Calu3 (cell line): ENCODE measurements around the gene KRT81. TPM values are rescaled to one million over a fixed set of nuclear protein-coding genes. Genes with fewer than 3 reads are reported as not detected.

Source experiments
- BruUV-seq: library from RNA; stranded (reverse); fragments of 400-500 nt; replicated peaks from 2 replicates; lab custom pipeline; 2021; lab: Mats Ljungman, UMichigan
- CTCF ChIA-PET: fragments of 300-600 bp; sonication (Branson Sonifier 250); formaldehyde crosslinking; loops from one replicate; lab custom pipeline; 2022; ENCODE audit warnings: antibody characterized with exemption; lab: Charles Lee
- DNase-seq: peaks from one replicate; pipeline ENCODE4 v3.0.0; 2022
- H3K27ac Mint-ChIP-seq: one replicate; pipeline ENCODE4 v1.8.0; 2022; ENCODE audit warnings: mixed read lengths; ENCODE audit not compliant: unreplicated experiment
- H3K27me3 Mint-ChIP-seq: one replicate; pipeline ENCODE4 v1.8.0; 2022; ENCODE audit warnings: mixed read lengths; ENCODE audit not compliant: unreplicated experiment
- H3K36me3 Mint-ChIP-seq: one replicate; pipeline ENCODE4 v1.8.0; 2022; ENCODE audit warnings: mild to moderate bottlenecking, moderate library complexity, mixed read lengths; ENCODE audit not compliant: insufficient read depth, unreplicated experiment
- H3K4me1 Mint-ChIP-seq: one replicate; pipeline ENCODE4 v1.8.0; 2022; ENCODE audit warnings: mild to moderate bottlenecking, low read depth, mixed read lengths; ENCODE audit not compliant: unreplicated experiment
- H3K4me3 Mint-ChIP-seq: one replicate; pipeline ENCODE4 v1.8.0; 2022; ENCODE audit warnings: mild to moderate bottlenecking, low read depth, moderate library complexity, mixed read lengths; ENCODE audit not compliant: unreplicated experiment
- H3K9me3 Mint-ChIP-seq: one replicate; pipeline ENCODE4 v1.8.0; 2022; ENCODE audit warnings: low read depth, mixed read lengths; ENCODE audit not compliant: unreplicated experiment
- intact Hi-C: fragments of 100-400 bp; cut with micrococcal nuclease; formaldehyde crosslinking; loops from one replicate; pipeline ENCODE4 v1.10.0; 2022; ENCODE audit not compliant: unreplicated experiment
- total RNA-seq: library from RNA; stranded (reverse); gene quantifications from 2 replicates; pipeline ENCODE4 v1.2.3, GENCODE V29; 2022
- TF ChIP-seq, protein P1 (sequence below): fragments of 200-600 bp; IDR thresholded peaks from one replicate; pipeline ENCODE4 v1.8.0; 2022; ENCODE audit warnings: antibody characterized with exemption; ENCODE audit not compliant: unreplicated experiment

The KRT81 gene
- total RNA-seq, 1 experiment from 2014 or later = 0.28 TPM

DNA sequence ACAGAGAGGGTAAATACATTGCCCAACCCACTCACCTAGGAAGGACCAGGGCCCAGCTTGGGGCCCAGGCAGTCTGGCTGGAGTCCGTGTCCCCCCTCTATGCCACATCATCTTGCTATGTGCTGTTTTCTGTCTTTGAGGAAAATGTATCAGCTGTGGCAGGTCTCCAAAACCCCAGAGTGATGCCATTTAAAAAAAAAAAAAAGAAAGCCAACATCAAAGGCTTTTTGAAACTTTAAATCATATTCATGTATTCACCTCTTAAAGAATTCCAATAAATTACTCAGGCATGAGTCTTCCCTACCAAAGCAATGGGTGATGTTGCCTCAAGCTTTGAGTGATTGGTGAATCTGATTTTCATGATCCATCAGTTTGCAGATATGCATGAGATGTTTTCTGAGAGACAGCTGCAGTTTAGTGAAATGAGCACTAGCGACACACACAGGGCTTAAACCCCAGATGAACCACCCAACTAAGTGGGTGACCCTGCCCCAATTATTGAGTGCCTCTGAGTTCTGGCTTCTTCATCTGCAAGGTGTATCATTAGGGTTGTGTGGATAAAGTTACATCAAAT, 6.1 kb downstream of the KRT81 start:
- Mint-ChIP-seq H3K36me3 (peaks cover 8% of the 10 kb centered on the region), H3K4me1 (peaks cover 21% of the 10 kb centered on the region), H3K27ac (no peak overlapping the region), H3K9me3 (no peaks in the 10 kb centered on the region), H3K27me3 (no peaks in the 10 kb centered on the region), H3K4me3 (no peak overlapping the region)
- no TSS peak for BruUV-seq
- CTCF ChIA-PET = no interaction called here
- TF ChIP-seq, protein P1, sequence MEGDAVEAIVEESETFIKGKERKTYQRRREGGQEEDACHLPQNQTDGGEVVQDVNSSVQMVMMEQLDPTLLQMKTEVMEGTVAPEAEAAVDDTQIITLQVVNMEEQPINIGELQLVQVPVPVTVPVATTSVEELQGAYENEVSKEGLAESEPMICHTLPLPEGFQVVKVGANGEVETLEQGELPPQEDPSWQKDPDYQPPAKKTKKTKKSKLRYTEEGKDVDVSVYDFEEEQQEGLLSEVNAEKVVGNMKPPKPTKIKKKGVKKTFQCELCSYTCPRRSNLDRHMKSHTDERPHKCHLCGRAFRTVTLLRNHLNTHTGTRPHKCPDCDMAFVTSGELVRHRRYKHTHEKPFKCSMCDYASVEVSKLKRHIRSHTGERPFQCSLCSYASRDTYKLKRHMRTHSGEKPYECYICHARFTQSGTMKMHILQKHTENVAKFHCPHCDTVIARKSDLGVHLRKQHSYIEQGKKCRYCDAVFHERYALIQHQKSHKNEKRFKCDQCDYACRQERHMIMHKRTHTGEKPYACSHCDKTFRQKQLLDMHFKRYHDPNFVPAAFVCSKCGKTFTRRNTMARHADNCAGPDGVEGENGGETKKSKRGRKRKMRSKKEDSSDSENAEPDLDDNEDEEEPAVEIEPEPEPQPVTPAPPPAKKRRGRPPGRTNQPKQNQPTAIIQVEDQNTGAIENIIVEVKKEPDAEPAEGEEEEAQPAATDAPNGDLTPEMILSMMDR = no peak
- no peak for DNase-seq
- intact Hi-C loops = loop anchor here (10.0 kb wide), 1 partner anchor 50 kb away; the partner anchor contains the start of gene KRT7

DNA sequence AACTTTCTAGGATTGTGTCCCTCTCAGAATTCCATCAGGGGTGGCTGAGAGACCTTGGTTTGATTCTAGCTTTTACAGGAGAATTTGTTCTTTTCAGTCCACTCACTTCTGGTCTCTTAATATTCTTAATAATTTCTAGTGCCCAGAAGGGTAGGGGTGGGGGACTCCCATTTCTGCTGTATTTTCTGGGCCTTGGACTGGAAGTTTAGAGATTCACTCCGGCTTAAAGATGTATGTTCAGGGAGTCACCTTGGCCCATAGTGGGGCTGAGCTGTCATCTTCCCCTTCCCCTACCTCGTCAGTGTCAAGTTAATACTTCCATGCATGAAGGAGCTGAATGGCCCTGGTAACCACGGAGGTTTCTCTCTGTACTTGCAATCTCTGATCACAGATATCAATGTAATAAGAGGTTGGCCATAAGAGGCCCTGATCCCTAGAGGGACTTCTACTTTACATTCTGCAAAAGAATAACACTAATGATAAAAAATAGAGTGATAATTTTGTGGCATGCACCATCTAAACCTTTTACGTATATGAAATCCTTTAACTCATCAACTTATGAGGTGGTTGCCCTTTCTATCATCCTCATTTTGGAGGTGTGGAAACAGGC, 6.7 kb downstream of the KRT81 start:
- no TSS peak for BruUV-seq
- Mint-ChIP-seq H3K9me3 (no peaks in the 10 kb centered on the region), H3K27ac (no peak overlapping the region), H3K4me3 (no peak overlapping the region), H3K27me3 (no peaks in the 10 kb centered on the region), H3K4me1 (peaks cover 26% of the 10 kb centered on the region), H3K36me3 (peaks cover 14% of the 10 kb centered on the region)
- CTCF ChIA-PET = no interaction called here
- no peak for DNase-seq
- intact Hi-C loops = loop anchor here (10.0 kb wide), 1 partner anchor 50 kb away; the partner anchor contains the start of gene KRT7
- TF ChIP-seq, protein P1 = no peak

DNA sequence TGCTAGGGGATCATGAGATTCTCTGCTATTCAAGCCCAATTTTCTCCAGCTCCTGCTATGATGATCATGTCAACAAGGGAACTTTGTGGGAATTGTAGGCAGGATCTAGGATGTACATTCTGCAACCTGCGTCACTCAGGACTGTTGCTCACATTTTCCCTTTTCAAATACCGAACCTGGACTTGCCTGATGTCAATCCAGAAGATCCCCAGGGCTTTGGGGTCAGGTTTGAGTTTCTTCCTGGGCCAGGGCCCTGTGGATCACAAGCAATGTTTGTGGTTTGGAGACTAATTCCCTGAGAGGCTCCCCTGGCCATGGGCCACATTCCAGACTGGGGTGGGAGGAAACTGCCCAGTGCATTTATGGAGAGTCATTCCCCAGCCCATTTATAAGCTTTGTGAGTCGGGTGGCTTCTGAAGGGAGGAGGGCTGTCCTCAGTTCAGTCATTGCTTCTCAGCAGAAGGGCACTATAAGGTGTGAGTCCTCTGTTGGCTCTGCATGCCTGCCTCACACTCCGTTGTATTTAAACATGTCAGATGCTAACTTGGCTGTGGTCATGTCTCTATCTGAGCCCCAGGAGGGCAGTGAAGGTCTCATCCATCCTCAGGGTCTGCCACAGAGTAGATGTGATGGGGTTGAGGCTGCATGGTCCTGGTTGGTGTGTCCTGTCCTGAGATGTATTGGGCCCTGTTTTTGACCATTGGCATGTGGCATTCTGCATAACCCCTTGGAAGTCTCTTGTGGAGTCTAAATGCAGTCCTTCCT, 10.4 kb downstream of the KRT81 start:
- H3K27ac Mint-ChIP-seq = peak overlapping the region; percentile 100
- intact Hi-C loops = loop anchor here (10.0 kb wide), 1 partner anchor 46 kb away; the partner anchor contains the start of gene KRT7

DNA sequence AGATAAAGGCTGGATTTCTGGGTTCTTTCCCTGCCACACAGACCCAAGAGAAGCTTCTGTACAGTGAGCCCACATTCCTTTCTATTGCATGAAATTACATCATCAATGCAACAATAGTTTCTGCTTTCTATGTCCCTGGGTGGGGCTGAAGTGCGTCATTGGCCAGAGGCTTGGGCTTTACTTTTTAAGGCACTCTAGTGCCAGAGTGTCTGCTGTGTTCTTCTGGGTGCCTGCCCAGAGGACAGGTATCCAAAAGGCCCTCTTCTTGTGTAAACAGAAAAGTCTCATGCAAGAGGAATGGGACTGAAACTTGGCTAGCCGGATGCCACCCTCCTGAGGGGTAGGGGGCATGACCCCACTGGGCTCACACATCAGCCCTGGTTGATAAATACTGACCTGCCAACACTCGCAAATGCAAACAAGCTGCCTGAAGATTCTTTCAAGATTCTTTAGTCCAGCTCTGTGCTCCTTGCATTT, 11.0 kb downstream of the KRT81 start:
- no TSS peak for BruUV-seq
- H3K27me3 Mint-ChIP-seq = no peaks in the 10 kb centered on the region
- no peaks in the 10 kb centered on the region for H3K9me3 Mint-ChIP-seq
- intact Hi-C loops = loop anchor here (10.0 kb wide), 1 partner anchor 46 kb away; the partner anchor contains the start of gene KRT7
- peaks cover 33% of the 10 kb centered on the region for H3K36me3 Mint-ChIP-seq
- DNase-seq = peak; percentile 83
- peak overlapping the region; percentile 100 for H3K27ac Mint-ChIP-seq
- H3K4me1 Mint-ChIP-seq = peaks cover 40% of the 10 kb centered on the region
- TF ChIP-seq, protein P1 = no peak
- CTCF ChIA-PET = interaction anchor here (0.7 to 2.5 kb wide), 9 partner anchors 17 to 133 kb away, joined by 3 to 11 read pairs (median 3); no protein-coding TSS in a partner anchor
- peak overlapping the region; percentile 54 for H3K4me3 Mint-ChIP-seq

More for the DNA sequence above, 10.4 kb downstream of the KRT81 start:
- H3K4me3 Mint-ChIP-seq = peak overlapping the region; percentile 54
- H3K27me3 Mint-ChIP-seq = no peaks in the 10 kb centered on the region
- no peaks in the 10 kb centered on the region for H3K9me3 Mint-ChIP-seq
- TF ChIP-seq, protein P1 = no peak
- peak; percentile 82 for DNase-seq
- no TSS peak for BruUV-seq
- peaks cover 33% of the 10 kb centered on the region for H3K36me3 Mint-ChIP-seq
- H3K4me1 Mint-ChIP-seq = peaks cover 40% of the 10 kb centered on the region
- CTCF ChIA-PET = interaction anchor here (0.6 to 2.5 kb wide), 9 partner anchors 18 to 134 kb away, joined by 3 to 11 read pairs (median 4); no protein-coding TSS in a partner anchor
